ENCODE results near the gene PLK5. TPM values are rescaled to one million over a fixed set of nuclear protein-coding genes. Genes with fewer than 3 reads are reported as not detected.

PLK5 gene
- polyA plus RNA-seq, 1 donor from 2014 or later, result 3.6 TPM

GRCh38 chr19:1555487-1556389 is 31.9 kb downstream of the PLK5 start:
- no peak overlapping the region for H3K27ac ChIP-seq (ENCODE audit: low read length)
- H3K9me2 ChIP-seq (ENCODE audit: insufficient read depth, low read length), result no peaks in the 10 kb centered on the region
- H2AFZ ChIP-seq (ENCODE audit: low read depth, low read length), result no peak overlapping the region
- TF ChIP-seq MXI1 (conservative IDR thresholded peaks at IDR 0.05; ENCODE audit: poor library complexity, severe bottlenecking), result no peak
- TF ChIP-seq RAD21 (conservative IDR thresholded peaks at IDR 0.05), result no peak
- no peak for TF ChIP-seq REST (IDR thresholded peaks at IDR 0.05; ENCODE audit: borderline replicate concordance)
- TF ChIP-seq POLR2AphosphoS5 (IDR thresholded peaks at IDR 0.05), result no peak
- TF ChIP-seq, protein P1, sequence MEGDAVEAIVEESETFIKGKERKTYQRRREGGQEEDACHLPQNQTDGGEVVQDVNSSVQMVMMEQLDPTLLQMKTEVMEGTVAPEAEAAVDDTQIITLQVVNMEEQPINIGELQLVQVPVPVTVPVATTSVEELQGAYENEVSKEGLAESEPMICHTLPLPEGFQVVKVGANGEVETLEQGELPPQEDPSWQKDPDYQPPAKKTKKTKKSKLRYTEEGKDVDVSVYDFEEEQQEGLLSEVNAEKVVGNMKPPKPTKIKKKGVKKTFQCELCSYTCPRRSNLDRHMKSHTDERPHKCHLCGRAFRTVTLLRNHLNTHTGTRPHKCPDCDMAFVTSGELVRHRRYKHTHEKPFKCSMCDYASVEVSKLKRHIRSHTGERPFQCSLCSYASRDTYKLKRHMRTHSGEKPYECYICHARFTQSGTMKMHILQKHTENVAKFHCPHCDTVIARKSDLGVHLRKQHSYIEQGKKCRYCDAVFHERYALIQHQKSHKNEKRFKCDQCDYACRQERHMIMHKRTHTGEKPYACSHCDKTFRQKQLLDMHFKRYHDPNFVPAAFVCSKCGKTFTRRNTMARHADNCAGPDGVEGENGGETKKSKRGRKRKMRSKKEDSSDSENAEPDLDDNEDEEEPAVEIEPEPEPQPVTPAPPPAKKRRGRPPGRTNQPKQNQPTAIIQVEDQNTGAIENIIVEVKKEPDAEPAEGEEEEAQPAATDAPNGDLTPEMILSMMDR (IDR thresholded peaks at IDR 0.05; ENCODE audit: poor library complexity, severe bottlenecking), result no peak
- no peak for TF ChIP-seq EZH2 (IDR thresholded peaks at IDR 0.05; ENCODE audit: borderline replicate concordance, insufficient read depth, low read length, poor library complexity, severe bottlenecking)
- no peak for TF ChIP-seq EP300 (conservative IDR thresholded peaks at IDR 0.05; ENCODE audit: poor library complexity, severe bottlenecking)
- TF ChIP-seq SMC3 (conservative IDR thresholded peaks at IDR 0.05; ENCODE audit: poor library complexity), result no peak
- H3K27me3 ChIP-seq (ENCODE audit: insufficient read depth, low read depth, low read length), result no peaks in the 10 kb centered on the region
- H4K20me1 ChIP-seq (ENCODE audit: insufficient read depth), result peaks cover 22% of the 10 kb centered on the region
- H3K9ac ChIP-seq (ENCODE audit: low read length), result no peak overlapping the region
- H3K36me3 ChIP-seq (ENCODE audit: insufficient read depth, low read length), result peaks cover 5% of the 10 kb centered on the region
- no peak overlapping the region for H3K4me3 ChIP-seq (ENCODE audit: low read length)
- H3K9me3 ChIP-seq (ENCODE audit: low read length), result no peaks in the 10 kb centered on the region
- no peak overlapping the region for H3K4me2 ChIP-seq (ENCODE audit: low read length)
- no peaks in the 10 kb centered on the region for H3F3A ChIP-seq (ENCODE audit: insufficient read depth, low read length, poor library complexity, severe bottlenecking)
- H3K79me2 ChIP-seq (replicated peaks; ENCODE audit: insufficient read depth, low read length), result peaks cover 18% of the 10 kb centered on the region

GRCh38 chr19:1556390-1557070 is 32.7 kb downstream of the PLK5 start:
- Histone ChIP-seq H3F3A (ENCODE audit: insufficient read depth, low read length, poor library complexity, severe bottlenecking) (no peaks in the 10 kb centered on the region), H2AFZ (ENCODE audit: low read depth, low read length) (no peak overlapping the region), H3K9me3 (ENCODE audit: low read length) (no peaks in the 10 kb centered on the region), H4K20me1 (ENCODE audit: insufficient read depth) (peaks cover 29% of the 10 kb centered on the region), H3K4me2 (ENCODE audit: low read length) (no peak overlapping the region), H3K79me2 (replicated peaks; ENCODE audit: insufficient read depth, low read length) (peaks cover 26% of the 10 kb centered on the region), H3K4me3 (ENCODE audit: low read length) (no peak overlapping the region), H3K27ac (ENCODE audit: low read length) (no peak overlapping the region), H3K9ac (ENCODE audit: low read length) (no peak overlapping the region), H3K9me2 (ENCODE audit: insufficient read depth, low read length) (no peaks in the 10 kb centered on the region), H3K27me3 (ENCODE audit: insufficient read depth, low read depth, low read length) (no peaks in the 10 kb centered on the region), H3K36me3 (ENCODE audit: insufficient read depth, low read length) (peaks cover 5% of the 10 kb centered on the region)
- TF ChIP-seq SMC3 (conservative IDR thresholded peaks at IDR 0.05; ENCODE audit: poor library complexity), result no peak
- no peak for TF ChIP-seq TAF1 (IDR thresholded peaks at IDR 0.05; ENCODE audit: low read depth)
- TF ChIP-seq POLR2AphosphoS5 (IDR thresholded peaks at IDR 0.05), result peak; percentile 3
